GM18909 (cell line): ENCODE data around the gene AP1S2.
"Not testable (repeated sequence)": the region's sequence is repeated elsewhere in the genome, so short reads cannot be mapped to it uniquely, and the experiment has no call there.

Source experiments
- ATAC-seq: cut with Tn5 transposase; IDR thresholded peaks from one replicate; pipeline ENCODE4 v1.9.1; 2021; ENCODE audit warnings: mild to moderate bottlenecking; ENCODE audit not compliant: unreplicated experiment, poor library complexity

AP1S2 gene

GRCh38 chrX:15854712-15855567, at the start of gene AP1S2:
TSS of gene AP1S2 (minus strand) at chrX:15854813. CDS start at chrX:15852524, 2,289 bp downstream.
- ATAC-seq, result peak; percentile 96

GRCh38 chrX:15903186-15903681, 48.6 kb upstream of the AP1S2 start:
- peak; percentile 96 for ATAC-seq

- ATAC-seq, result no peak
Measured at GRCh38 chrX:15895334-15895733, 40.7 kb upstream of the AP1S2 start.

- ATAC-seq, result no peak
Measured at GRCh38 chrX:15894724-15895123, 40.1 kb upstream of the AP1S2 start.

GRCh38 chrX:15890463-15890862, 35.9 kb upstream of the AP1S2 start:
- no peak for ATAC-seq

GRCh38 chrX:15888062-15888461, 33.4 kb upstream of the AP1S2 start:
- no peak for ATAC-seq

- no peak for ATAC-seq
Measured at GRCh38 chrX:15883540-15883863, 28.9 kb upstream of the AP1S2 start.

GRCh38 chrX:15882704-15883539, 28.3 kb upstream of the AP1S2 start:
- ATAC-seq, result peak; percentile 89

- no peak for ATAC-seq
Measured at GRCh38 chrX:15881381-15881897, 26.8 kb upstream of the AP1S2 start.

- ATAC-seq, result not testable (repeated sequence)
Measured at GRCh38 chrX:15877914-15878313, 23.3 kb upstream of the AP1S2 start.

- no peak for ATAC-seq
Measured at GRCh38 chrX:15877380-15877779, 22.8 kb upstream of the AP1S2 start.

GRCh38 chrX:15874672-15875071, 20.1 kb upstream of the AP1S2 start:
- no peak for ATAC-seq

GRCh38 chrX:15873566-15873965, 19.0 kb upstream of the AP1S2 start:
- no peak for ATAC-seq

GRCh38 chrX:15870310-15870709, 15.7 kb upstream of the AP1S2 start:
- ATAC-seq, result no peak

- ATAC-seq, result no peak
Measured at GRCh38 chrX:15869695-15870094, 15.1 kb upstream of the AP1S2 start.

- no peak for ATAC-seq
Measured at GRCh38 chrX:15866147-15866546, 11.5 kb upstream of the AP1S2 start.

GRCh38 chrX:15864629-15865028, 10.0 kb upstream of the AP1S2 start:
- no peak for ATAC-seq

- no peak for ATAC-seq
Measured at GRCh38 chrX:15864023-15864422, 9.4 kb upstream of the AP1S2 start.

- ATAC-seq, result no peak
Measured at GRCh38 chrX:15860921-15861320, 6.3 kb upstream of the AP1S2 start.

GRCh38 chrX:15858051-15858450, 3.4 kb upstream of the AP1S2 start:
- ATAC-seq, result no peak

- no peak for ATAC-seq
Measured at GRCh38 chrX:15856636-15857035, 2.0 kb upstream of the AP1S2 start.
